Spleen (tissue), 7 donors: Measurements from ENCODE around the gene TNPO1.

Source experiments
- CTCF ChIP-seq, 11 experiments: fragments of 200-600 bp in 7 of 11; fragments of 450-650 bp in 4 of 11; sonication (generic) in 4 of 11; IDR thresholded peaks in 8 of 11; conservative IDR thresholded peaks in 3 of 11; 1 replicate in 7 of 11; 2 replicates in 4 of 11; pipeline versions ENCODE4 v1.4.0 to v1.8.0; 2016 to 2021; ENCODE audit warnings: antibody characterized with exemption in 11 of 11, inconsistent platforms in 4 of 11, mild to moderate bottlenecking in 1 of 11
- POLR2A ChIP-seq, 3 donors: fragments of 450-650 bp; IDR thresholded peaks; one replicate each; pipeline ENCODE4 v1.5.1; 2017; ENCODE audit warnings: antibody characterized with exemption in 3 of 3, mild to moderate bottlenecking in 1 of 3
- POLR2AphosphoS5 ChIP-seq, 3 donors: sonication (generic); formaldehyde crosslinking; IDR thresholded peaks; one replicate each; pipeline ENCODE4 v1.5.1; 2017; ENCODE audit warnings: antibody characterized with exemption in 3 of 3
- donor health status: DM: no; HTN: no; CAD: no; lungs with moderate emphysema.
- donor health status: DM: no; HTN: no; CAD: no.
- donor health status: DM: no; HTN: no; CAD: no.

- TF ChIP-seq POLR2A (IDR thresholded peaks at IDR 0.05): no peak
- TF ChIP-seq CTCF (IDR thresholded peaks at IDR 0.05 in 8 of 11, conservative IDR thresholded peaks at IDR 0.05 in 3 of 11): no peak
- TF ChIP-seq POLR2AphosphoS5 (IDR thresholded peaks at IDR 0.05): no peak
Observed at GRCh38 chr5:72852356-72852755, 35.9 kb downstream of the TNPO1 start.
